ENCODE results near the gene ODAD4. TPM values are rescaled to one million over a fixed set of nuclear protein-coding genes. Genes with fewer than 3 reads are reported as not detected.

Gene ODAD4
- total and polyA plus RNA-seq, 8 donors: 0.20 to 4.1 (median 0.72) TPM

DNA sequence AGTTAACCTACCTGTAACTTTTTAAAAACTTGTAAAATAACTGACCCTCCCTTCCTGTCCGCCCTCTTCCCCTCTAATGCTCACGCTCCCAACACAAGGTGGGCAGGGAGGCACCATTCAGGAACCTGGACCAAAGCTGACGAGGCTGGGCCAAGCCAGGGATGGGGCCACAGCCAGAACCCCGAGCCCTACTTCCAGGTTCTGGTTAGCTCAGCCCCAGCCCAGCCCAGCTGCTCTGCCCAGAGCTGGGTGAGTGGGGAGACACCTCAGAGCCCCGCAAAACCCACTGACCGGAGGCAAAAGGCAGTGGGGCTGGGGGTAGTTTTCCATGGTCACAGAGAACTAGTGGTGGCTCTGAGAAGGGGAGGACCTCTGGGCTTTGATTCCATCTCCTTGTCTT lies 43.6 kb downstream of the ODAD4 start:
- no peak for FAIRE-seq
- 85 to 90% methylated on average over 6 of the region's 6 CpGs for WGBS, 2 donors
- peak in 2 of 6 donors; percentile 54 to 56 for DNase-seq
- Histone ChIP-seq H3K4me3 (no peak overlapping the region), H3K27me3 (no peaks in the 10 kb centered on the region), H3K9me3 (no peaks in the 10 kb centered on the region), H3K27ac (peak overlapping the region in 3 of 4 donors; percentile 66 to 81 (median 73)), H3K4me1 (peaks cover 25 to 33% (median 30%) of the 10 kb centered on the region in 3 donors), H3K36me3 (peaks cover 0 to 33% (median 8%) of the 10 kb centered on the region in 3 donors)
- no peak for ATAC-seq
- TF ChIP-seq, protein P1, sequence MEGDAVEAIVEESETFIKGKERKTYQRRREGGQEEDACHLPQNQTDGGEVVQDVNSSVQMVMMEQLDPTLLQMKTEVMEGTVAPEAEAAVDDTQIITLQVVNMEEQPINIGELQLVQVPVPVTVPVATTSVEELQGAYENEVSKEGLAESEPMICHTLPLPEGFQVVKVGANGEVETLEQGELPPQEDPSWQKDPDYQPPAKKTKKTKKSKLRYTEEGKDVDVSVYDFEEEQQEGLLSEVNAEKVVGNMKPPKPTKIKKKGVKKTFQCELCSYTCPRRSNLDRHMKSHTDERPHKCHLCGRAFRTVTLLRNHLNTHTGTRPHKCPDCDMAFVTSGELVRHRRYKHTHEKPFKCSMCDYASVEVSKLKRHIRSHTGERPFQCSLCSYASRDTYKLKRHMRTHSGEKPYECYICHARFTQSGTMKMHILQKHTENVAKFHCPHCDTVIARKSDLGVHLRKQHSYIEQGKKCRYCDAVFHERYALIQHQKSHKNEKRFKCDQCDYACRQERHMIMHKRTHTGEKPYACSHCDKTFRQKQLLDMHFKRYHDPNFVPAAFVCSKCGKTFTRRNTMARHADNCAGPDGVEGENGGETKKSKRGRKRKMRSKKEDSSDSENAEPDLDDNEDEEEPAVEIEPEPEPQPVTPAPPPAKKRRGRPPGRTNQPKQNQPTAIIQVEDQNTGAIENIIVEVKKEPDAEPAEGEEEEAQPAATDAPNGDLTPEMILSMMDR (IDR thresholded peaks at IDR 0.05): no peak
- intact Hi-C loops (cut with DNase I): no loop called here

DNA sequence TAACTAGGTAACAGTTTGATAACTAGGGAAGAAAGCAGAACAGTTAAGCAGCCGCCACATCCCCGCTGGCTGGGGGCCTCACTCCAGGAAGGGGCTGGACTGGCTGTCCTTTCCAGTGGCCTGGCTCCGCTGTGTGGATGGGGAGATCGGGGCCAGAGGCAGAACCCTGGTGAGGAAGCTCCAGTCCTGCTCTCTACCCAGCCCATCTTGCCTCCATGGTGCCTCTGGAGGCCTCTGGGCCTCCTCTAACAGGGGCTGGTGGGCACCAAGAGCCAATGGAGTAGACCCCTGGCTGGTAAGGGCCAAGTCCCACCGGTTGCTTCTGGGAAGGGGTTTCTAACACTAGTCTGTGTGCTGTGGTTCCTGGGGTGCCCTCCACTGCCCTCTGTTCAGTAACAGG lies 44.2 kb downstream of the ODAD4 start:
- FAIRE-seq (no peak), DNase-seq (peak in 1 of 6 donors; percentile 71), ATAC-seq (no peak)
- TF ChIP-seq, protein P1 (IDR thresholded peaks at IDR 0.05): no peak
- WGBS, 2 donors: 89 to 90% methylated on average over 5 of the region's 5 CpGs
- no peaks in the 10 kb centered on the region for H3K9me3 ChIP-seq
- intact Hi-C loops (cut with DNase I): no loop called here
- H3K27ac ChIP-seq: no peak overlapping the region
- H3K4me1 ChIP-seq: peaks cover 25 to 33% (median 30%) of the 10 kb centered on the region in 3 donors
- H3K27me3 ChIP-seq: no peaks in the 10 kb centered on the region
- peaks cover 0 to 33% (median 8%) of the 10 kb centered on the region in 3 donors for H3K36me3 ChIP-seq
- H3K4me3 ChIP-seq: no peak overlapping the region

DNA sequence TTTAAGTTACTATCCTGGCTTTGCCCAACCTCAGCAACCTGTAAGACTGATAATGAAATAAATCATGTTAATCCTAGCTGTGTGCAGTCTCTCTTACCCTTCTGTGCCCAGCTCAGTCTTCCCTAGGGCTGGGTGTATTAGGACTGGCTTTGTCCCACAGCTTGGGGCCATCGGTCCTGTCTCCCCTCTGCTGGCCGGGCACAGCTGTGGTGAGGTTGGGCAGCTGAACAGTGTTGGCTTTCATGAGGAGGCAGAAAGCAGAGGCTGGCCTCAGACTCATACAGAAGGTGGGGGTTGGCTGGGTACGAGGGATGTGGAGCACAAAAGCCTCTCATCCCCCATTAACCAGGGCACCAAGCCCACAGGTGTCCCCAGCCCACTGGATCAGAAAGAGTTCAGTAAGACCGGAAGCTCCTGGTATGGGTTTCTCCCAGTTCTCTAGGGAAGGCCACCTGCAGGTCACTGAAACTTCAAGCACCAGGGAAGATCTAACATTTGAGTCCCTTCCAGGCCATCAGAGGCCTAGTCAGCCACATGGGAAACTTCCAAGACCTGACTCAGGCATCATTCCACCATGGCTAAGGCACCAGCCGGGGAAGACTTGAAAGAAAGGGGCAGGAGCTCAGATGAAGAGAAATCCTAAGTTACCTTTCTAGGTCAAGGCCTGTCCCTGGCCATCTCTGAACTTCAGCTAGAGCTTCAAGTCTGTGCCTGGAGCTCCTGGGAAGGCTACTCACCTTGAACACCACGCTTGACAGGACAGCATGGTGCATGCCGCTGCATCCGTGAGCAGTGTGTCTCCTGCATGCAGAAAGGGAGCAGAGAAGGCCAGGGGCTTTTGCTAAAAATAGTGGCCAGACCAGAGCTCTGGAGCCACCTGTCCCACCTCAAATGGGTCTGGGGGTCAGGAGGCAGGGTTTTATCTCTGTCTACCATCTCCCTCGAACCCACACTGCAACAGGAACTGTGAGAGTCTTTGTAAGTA lies 45.0 kb downstream of the ODAD4 start:
- ATAC-seq (no peak), FAIRE-seq (no peak), DNase-seq (peak in 2 of 6 donors; percentile 6 to 29)
- 89 to 92% methylated on average over 9 of the region's 9 CpGs for WGBS, 2 donors
- Histone ChIP-seq H3K27ac (no peak overlapping the region), H3K9me3 (no peaks in the 10 kb centered on the region), H3K36me3 (peaks cover 0 to 38% (median 10%) of the 10 kb centered on the region in 3 donors), H3K27me3 (no peaks in the 10 kb centered on the region), H3K4me1 (peaks cover 25 to 33% (median 30%) of the 10 kb centered on the region in 3 donors), H3K4me3 (no peak overlapping the region)
- intact Hi-C loops (cut with DNase I): no loop called here
- TF ChIP-seq, protein P1 (IDR thresholded peaks at IDR 0.05): no peak

DNA sequence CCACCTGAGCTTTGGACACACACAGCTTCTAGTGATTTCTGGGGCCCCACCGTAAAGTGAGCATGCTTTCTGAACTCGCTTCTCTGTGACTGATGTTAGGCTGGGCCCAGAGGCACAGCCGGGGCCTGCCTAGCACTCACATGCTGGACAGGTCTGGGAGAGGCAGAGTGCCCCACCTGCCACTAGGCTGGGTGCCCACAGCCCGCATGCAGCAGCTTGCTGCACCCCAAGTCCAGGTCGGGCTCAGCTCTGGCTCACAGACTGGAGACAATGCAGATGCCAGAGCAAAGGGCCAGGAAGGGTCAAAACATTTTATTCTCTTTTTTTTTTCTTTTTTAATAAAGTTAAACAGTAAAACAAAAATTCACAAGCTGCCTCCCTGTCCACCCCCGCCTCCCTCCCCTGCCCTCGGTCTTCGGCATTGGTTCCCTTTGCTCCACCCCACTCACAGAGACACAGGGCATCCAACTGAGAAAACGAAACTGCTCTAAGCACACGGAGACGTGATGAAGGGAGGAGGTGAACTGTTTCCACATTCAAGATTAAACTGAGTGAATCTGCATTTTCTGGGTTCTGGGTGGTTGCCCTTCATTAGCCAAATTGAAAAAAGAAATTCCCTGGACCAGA lies 45.8 kb downstream of the ODAD4 start:
- DNase-seq: peak in 2 of 6 donors; percentile 39 to 49
- no peak for FAIRE-seq
- Histone ChIP-seq H3K4me3 (no peak overlapping the region), H3K27ac (no peak overlapping the region), H3K36me3 (peaks cover 0 to 47% (median 17%) of the 10 kb centered on the region in 3 donors), H3K9me3 (no peaks in the 10 kb centered on the region), H3K27me3 (no peaks in the 10 kb centered on the region), H3K4me1 (peaks cover 25 to 30% (median 26%) of the 10 kb centered on the region in 3 donors)
- ATAC-seq: no peak
- WGBS, 2 donors: 76 to 87% methylated on average over 11 of the region's 11 CpGs
- TF ChIP-seq, protein P1 (IDR thresholded peaks at IDR 0.05): no peak
- intact Hi-C loops (cut with DNase I): no loop called here
